CD8-positive, alpha-beta memory T cell (primary cell): Measurements from ENCODE around the gene CREBBP. TPM values are rescaled to one million over a fixed set of nuclear protein-coding genes. Genes with fewer than 3 reads are reported as not detected.

Source experiments
- CTCF ChIA-PET: fragments of 350-600 bp; sonication (Branson Sonifier 250); formaldehyde crosslinking; loops from one replicate; lab custom pipeline; 2021; ENCODE audit warnings: antibody characterized with exemption; lab: Charles Lee
- POLR2A ChIA-PET: fragments of 350-600 bp; sonication (Branson Sonifier 250); formaldehyde crosslinking; loops from one replicate; lab custom pipeline; 2021; ENCODE audit warnings: antibody characterized with exemption; lab: Charles Lee
- DNase-seq, 5 donors: peaks; one replicate each; pipeline versions ENCODE4 v3.0.0 to v3.0.0-alpha.2; 2020 to 2022; ENCODE audit warnings: mixed read lengths in 1 of 5
- H3K27ac ChIP-seq: one replicate; pipeline ENCODE4 v1.7.0; 2013; ENCODE audit warnings: low read depth, mild to moderate bottlenecking, low read length, moderate library complexity
- H3K27me3 ChIP-seq: 2 replicates; pipeline ENCODE4 v1.7.0; 2013; ENCODE audit warnings: low read length, mild to moderate bottlenecking; ENCODE audit not compliant: insufficient read depth, poor library complexity, severe bottlenecking
- H3K36me3 ChIP-seq: 2 replicates; pipeline ENCODE4 v1.7.0; 2013; ENCODE audit warnings: mild to moderate bottlenecking, low read length, moderate library complexity; ENCODE audit not compliant: insufficient read depth
- H3K4me1 ChIP-seq: 2 replicates; pipeline ENCODE4 v1.7.0; 2013; ENCODE audit warnings: mild to moderate bottlenecking, low read length, moderate library complexity; ENCODE audit not compliant: insufficient read depth
- H3K4me3 ChIP-seq: 2 replicates; pipeline ENCODE4 v1.7.0; 2013; ENCODE audit warnings: mild to moderate bottlenecking, low read length
- H3K9me3 ChIP-seq: 2 replicates; pipeline ENCODE4 v1.7.0; 2013; ENCODE audit warnings: mild to moderate bottlenecking, low read length
- H3K27ac Mint-ChIP-seq, 8 donors: one replicate each; pipeline ENCODE4 v1.8.0; 2020 to 2021; ENCODE audit warnings: mixed read lengths in 8 of 8, mild to moderate bottlenecking in 6 of 8, inconsistent platforms in 3 of 8, moderate library complexity in 3 of 8
- H3K27me3 Mint-ChIP-seq, 2 donors: one replicate each; pipeline ENCODE4 v1.8.0; 2020 to 2021; ENCODE audit warnings: mixed read lengths in 2 of 2, mild to moderate bottlenecking in 1 of 2, moderate library complexity in 1 of 2
- H3K36me3 Mint-ChIP-seq, 3 donors: one replicate each; pipeline ENCODE4 v1.8.0; 2020 to 2021; ENCODE audit warnings: mixed read lengths in 3 of 3, inconsistent platforms in 1 of 3, mild to moderate bottlenecking in 1 of 3
- H3K4me1 Mint-ChIP-seq, 3 donors: one replicate each; pipeline ENCODE4 v1.8.0; 2020 to 2021; ENCODE audit warnings: mixed read lengths in 3 of 3, inconsistent platforms in 1 of 3, mild to moderate bottlenecking in 1 of 3
- H3K4me3 Mint-ChIP-seq, 7 donors: one replicate each; pipeline ENCODE4 v1.8.0; 2020 to 2021; ENCODE audit warnings: mixed read lengths in 7 of 7, mild to moderate bottlenecking in 6 of 7, moderate library complexity in 4 of 7, inconsistent platforms in 2 of 7
- H3K9me3 Mint-ChIP-seq, 5 donors: one replicate each; pipeline ENCODE4 v1.8.0; 2020 to 2022; ENCODE audit warnings: mixed read lengths in 5 of 5, mild to moderate bottlenecking in 3 of 5, moderate library complexity in 2 of 5, inconsistent platforms in 1 of 5
- polyA plus RNA-seq: library from polyadenylated mRNA; unstranded; fragments of 300-500 nt; fragmentation: Illumina TruSeq; gene quantifications from one replicate; pipeline ENCODE4 v1.2.3, GENCODE V29; 2021
- total RNA-seq, 2 experiments: library from RNA; stranded (reverse); gene quantifications; one replicate each; pipeline ENCODE4 v1.2.3, GENCODE V29; 2021

The CREBBP gene
- total and polyA plus RNA-seq, 3 experiments from 2014 or later, result 15.5 to 51.1 (median 48.8) TPM

DNA sequence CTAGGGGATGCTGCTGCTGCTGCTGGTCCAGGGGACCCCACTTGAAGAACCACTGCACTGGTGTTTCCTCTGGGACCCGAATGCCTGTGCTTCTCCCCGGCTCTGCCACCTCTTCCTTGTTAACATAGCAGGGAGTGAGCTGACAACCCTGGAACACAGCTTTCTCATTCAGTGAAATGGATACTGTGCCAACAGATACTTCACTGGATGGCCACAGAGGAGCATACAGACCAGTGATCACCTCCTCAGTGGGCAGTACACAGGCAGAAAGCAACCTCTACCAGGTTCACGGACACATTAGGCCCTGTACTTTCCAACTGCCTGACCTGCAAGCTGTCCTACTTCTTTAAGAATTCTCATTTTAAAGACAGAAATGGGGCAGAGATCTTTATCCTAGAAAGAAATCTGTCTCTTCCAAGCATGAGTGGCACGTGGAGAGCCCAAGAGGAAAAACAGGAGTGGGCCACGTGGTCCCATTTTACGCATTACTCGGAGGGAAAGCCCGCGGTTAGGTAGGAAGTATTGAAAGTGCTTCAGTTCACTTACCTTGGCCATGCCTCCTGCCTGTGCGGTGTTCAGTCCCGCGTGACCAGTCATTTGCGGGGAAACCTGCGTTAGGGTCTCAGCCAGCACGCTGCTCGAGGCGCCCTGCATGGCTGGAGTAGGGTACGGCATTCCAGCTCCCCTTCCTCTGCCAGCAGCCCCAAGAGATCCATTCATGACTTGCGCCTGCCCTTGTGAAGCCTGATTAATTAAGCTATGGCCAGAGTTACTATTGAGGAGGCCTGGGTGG, 30.6 kb downstream of the CREBBP start:
- no peaks in the 10 kb centered on the region for H3K9me3 Mint-ChIP-seq
- H3K9me3 ChIP-seq, result no peaks in the 10 kb centered on the region
- H3K27ac ChIP-seq, result no peak overlapping the region
- H3K27me3 Mint-ChIP-seq, result no peaks in the 10 kb centered on the region
- ChIA-PET POLR2A (interaction anchor here (0.5 kb wide), 1 partner anchor 15 kb away, joined by 3 read pairs; no protein-coding TSS in a partner anchor), CTCF (interaction anchor here (0.7 kb wide), 1 partner anchor 19 kb away, joined by 3 read pairs; no protein-coding TSS in a partner anchor)
- H3K36me3 Mint-ChIP-seq, result peaks cover 0 to 54% (median 7%) of the 10 kb centered on the region in 3 donors
- H3K4me1 ChIP-seq, result peaks cover 19% of the 10 kb centered on the region
- H3K4me3 Mint-ChIP-seq, result no peak overlapping the region
- peaks cover 54 to 77% (median 64%) of the 10 kb centered on the region in 3 donors for H3K4me1 Mint-ChIP-seq
- peaks cover 13% of the 10 kb centered on the region for H3K36me3 ChIP-seq
- no peak for DNase-seq
- H3K27me3 ChIP-seq, result no peaks in the 10 kb centered on the region
- peak overlapping the region in 1 of 8 donors; percentile 26 for H3K27ac Mint-ChIP-seq
- H3K4me3 ChIP-seq, result no peak overlapping the region

GRCh38 chr16:3846595-3847091, 33.9 kb downstream of the CREBBP start:
- H3K36me3 ChIP-seq, result peaks cover 13% of the 10 kb centered on the region
- Mint-ChIP-seq H3K4me3 (peak overlapping the region in 2 of 7 donors; percentile 28 to 34), H3K27me3 (no peaks in the 10 kb centered on the region), H3K4me1 (peaks cover 51 to 70% (median 57%) of the 10 kb centered on the region in 3 donors), H3K36me3 (peaks cover 0 to 49% (median 7%) of the 10 kb centered on the region in 3 donors), H3K27ac (peak overlapping the region in 2 of 8 donors; percentile 41 to 68), H3K9me3 (no peaks in the 10 kb centered on the region)
- no peak overlapping the region for H3K27ac ChIP-seq
- no peaks in the 10 kb centered on the region for H3K9me3 ChIP-seq
- H3K4me1 ChIP-seq, result peaks cover 20% of the 10 kb centered on the region
- ChIA-PET CTCF (no interaction called here), POLR2A (no interaction called here)
- no peak overlapping the region for H3K4me3 ChIP-seq
- no peak for DNase-seq
- no peaks in the 10 kb centered on the region for H3K27me3 ChIP-seq

- no peaks in the 10 kb centered on the region for H3K27me3 Mint-ChIP-seq
Observed at GRCh38 chr16:3846087-3846486, 34.4 kb downstream of the CREBBP start.

DNA sequence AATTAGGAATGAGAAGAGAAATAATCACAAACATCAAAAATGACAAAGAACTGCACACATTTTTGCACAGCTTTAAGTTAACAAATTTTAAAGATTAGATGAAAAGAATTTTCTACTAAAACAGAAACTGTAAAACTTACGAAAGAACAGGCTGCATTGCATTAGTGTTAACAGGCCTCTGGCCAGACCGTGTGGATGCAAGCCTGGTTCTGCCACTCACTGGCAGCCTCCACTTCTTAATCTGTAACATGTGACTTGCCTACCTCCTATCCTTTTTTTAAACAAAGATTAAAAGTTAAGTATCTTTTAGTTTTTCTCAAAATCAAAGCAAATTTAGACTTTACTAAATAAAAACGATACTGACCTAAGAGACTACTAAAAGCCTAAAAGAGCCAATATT, 37.5 kb downstream of the CREBBP start:
- Mint-ChIP-seq H3K4me1 (peaks cover 59 to 74% (median 70%) of the 10 kb centered on the region in 3 donors), H3K9me3 (no peaks in the 10 kb centered on the region), H3K4me3 (no peak overlapping the region), H3K27ac (no peak overlapping the region), H3K27me3 (no peaks in the 10 kb centered on the region), H3K36me3 (peaks cover 0 to 22% (median 5%) of the 10 kb centered on the region in 3 donors)
- POLR2A ChIA-PET, result no interaction called here
- H3K9me3 ChIP-seq, result no peaks in the 10 kb centered on the region
- DNase-seq, result no peak
- peaks cover 23% of the 10 kb centered on the region for H3K4me1 ChIP-seq
- CTCF ChIA-PET, result no interaction called here
- no peak overlapping the region for H3K27ac ChIP-seq
- no peaks in the 10 kb centered on the region for H3K27me3 ChIP-seq
- no peaks in the 10 kb centered on the region for H3K36me3 ChIP-seq
- no peak overlapping the region for H3K4me3 ChIP-seq

More at GRCh38 chr16:3846087-3846486, 34.4 kb downstream of the CREBBP start:
- no peak for DNase-seq
- H3K4me3 ChIP-seq, result no peak overlapping the region
- ChIA-PET CTCF (no interaction called here), POLR2A (no interaction called here)
- peaks cover 26% of the 10 kb centered on the region for H3K4me1 ChIP-seq
- no peak overlapping the region for H3K27ac ChIP-seq
- H3K27me3 ChIP-seq, result no peaks in the 10 kb centered on the region
- peaks cover 0 to 49% (median 7%) of the 10 kb centered on the region in 3 donors for H3K36me3 Mint-ChIP-seq
- H3K4me1 Mint-ChIP-seq, result peaks cover 52 to 72% (median 58%) of the 10 kb centered on the region in 3 donors
- peaks cover 13% of the 10 kb centered on the region for H3K36me3 ChIP-seq
- peak overlapping the region in 2 of 8 donors; percentile 17 to 68 for H3K27ac Mint-ChIP-seq
- H3K4me3 Mint-ChIP-seq, result peak overlapping the region in 2 of 7 donors; percentile 28 to 34
- no peaks in the 10 kb centered on the region for H3K9me3 Mint-ChIP-seq
- no peaks in the 10 kb centered on the region for H3K9me3 ChIP-seq

DNA sequence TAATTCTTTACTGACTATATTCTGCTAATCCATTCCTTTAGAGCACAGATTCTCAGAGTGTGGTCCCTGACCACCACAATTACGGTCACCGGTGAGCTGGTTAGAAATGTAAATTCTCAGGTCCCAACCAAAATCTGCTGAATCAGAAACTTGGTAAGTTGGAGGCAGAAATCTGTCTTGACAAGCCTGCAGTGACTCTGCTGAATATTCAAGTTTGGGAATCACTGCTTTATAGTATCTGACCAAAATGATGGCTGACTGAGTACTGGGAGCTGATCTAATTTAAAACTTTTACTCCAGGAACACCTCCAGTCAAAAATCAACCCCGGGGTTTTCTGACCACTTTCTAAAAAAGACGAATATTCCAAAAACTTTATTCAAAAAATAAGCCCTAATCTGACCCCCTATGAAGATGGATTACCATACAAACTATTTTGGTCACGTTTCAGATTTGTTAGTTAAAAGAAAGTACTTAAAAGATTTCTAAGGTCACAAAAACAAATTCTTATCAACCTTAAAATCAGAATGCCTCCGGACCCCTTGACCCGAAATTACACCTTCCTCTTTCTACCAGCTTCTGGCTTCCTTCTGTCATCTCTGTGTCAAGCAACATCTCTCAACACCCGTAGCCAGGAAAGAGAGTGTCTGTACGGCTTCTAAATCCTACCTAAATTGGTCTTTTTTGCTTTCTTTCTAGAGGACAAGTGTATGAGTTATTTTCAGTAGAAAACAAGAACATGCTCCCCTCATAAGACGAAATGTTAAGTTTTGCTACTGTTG, 38.6 kb downstream of the CREBBP start:
- H3K4me1 Mint-ChIP-seq, result peaks cover 58 to 71% (median 67%) of the 10 kb centered on the region in 3 donors
- CTCF ChIA-PET, result interaction anchor here (0.9 kb wide), 1 partner anchor 12 kb away, joined by 3 read pairs; no protein-coding TSS in a partner anchor
- no peaks in the 10 kb centered on the region for H3K9me3 Mint-ChIP-seq

DNA sequence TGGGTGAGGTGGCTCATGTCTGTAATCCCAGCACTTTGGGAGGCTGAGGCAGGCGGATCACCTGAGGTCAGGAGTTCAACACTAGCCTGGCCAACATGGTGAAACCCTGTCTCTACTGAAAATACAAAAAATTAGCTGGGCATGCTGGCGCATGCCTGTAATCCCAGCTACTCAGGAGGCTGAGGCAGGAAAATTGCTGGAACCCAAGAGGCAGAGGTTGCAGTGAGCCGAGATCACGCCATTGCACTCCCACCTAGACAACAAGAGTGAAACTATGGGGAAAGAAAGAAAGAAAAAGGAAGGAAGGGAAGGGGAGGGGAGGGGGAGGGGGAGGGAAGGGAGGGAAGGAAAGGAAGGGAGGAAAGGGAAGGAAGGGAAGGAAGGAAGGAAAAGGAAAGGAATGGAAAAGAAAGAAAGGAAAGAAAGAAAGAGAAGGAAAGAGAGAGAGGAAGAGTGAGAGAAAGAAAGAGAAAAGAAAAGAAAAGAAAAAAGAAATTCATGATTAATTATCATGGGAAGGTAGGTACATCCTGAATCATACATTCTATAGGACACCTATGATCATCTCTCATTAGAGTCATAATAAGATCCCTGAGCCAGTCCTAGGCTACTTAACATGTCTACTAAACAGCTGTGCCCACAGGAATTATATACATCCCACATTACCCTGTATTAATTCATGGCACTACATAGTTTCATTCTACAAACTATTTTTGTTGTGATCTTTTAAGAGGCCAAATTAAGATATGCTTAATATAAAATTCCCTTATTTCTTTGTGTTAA, 40.9 kb downstream of the CREBBP start:
- H3K9me3 ChIP-seq, result no peaks in the 10 kb centered on the region
- Mint-ChIP-seq H3K4me3 (no peak overlapping the region), H3K4me1 (peaks cover 43 to 60% (median 56%) of the 10 kb centered on the region in 3 donors), H3K9me3 (no peaks in the 10 kb centered on the region), H3K27ac (no peak overlapping the region), H3K36me3 (peaks cover under 1 to 21% (median 2%) of the 10 kb centered on the region in 3 donors), H3K27me3 (no peaks in the 10 kb centered on the region)
- H3K27me3 ChIP-seq, result no peaks in the 10 kb centered on the region
- no peak for DNase-seq
- no peak overlapping the region for H3K27ac ChIP-seq
- CTCF ChIA-PET, result no interaction called here
- H3K4me3 ChIP-seq, result no peak overlapping the region
- H3K4me1 ChIP-seq, result peaks cover 21% of the 10 kb centered on the region
- no peaks in the 10 kb centered on the region for H3K36me3 ChIP-seq
- POLR2A ChIA-PET, result no interaction called here

More for the DNA sequence above, 38.6 kb downstream of the CREBBP start:
- Histone ChIP-seq H3K4me1 (peaks cover 23% of the 10 kb centered on the region), H3K27ac (no peak overlapping the region), H3K27me3 (no peaks in the 10 kb centered on the region), H3K36me3 (no peaks in the 10 kb centered on the region), H3K4me3 (no peak overlapping the region), H3K9me3 (no peaks in the 10 kb centered on the region)
- POLR2A ChIA-PET, result no interaction called here
- H3K36me3 Mint-ChIP-seq, result peaks cover 0 to 18% (median 3%) of the 10 kb centered on the region in 3 donors
- H3K27me3 Mint-ChIP-seq, result no peaks in the 10 kb centered on the region
- H3K27ac Mint-ChIP-seq, result peak overlapping the region in 2 of 8 donors; percentile 27 to 37
- DNase-seq, result no peak
- peak overlapping the region in 2 of 7 donors; percentile 25 to 39 for H3K4me3 Mint-ChIP-seq

DNA sequence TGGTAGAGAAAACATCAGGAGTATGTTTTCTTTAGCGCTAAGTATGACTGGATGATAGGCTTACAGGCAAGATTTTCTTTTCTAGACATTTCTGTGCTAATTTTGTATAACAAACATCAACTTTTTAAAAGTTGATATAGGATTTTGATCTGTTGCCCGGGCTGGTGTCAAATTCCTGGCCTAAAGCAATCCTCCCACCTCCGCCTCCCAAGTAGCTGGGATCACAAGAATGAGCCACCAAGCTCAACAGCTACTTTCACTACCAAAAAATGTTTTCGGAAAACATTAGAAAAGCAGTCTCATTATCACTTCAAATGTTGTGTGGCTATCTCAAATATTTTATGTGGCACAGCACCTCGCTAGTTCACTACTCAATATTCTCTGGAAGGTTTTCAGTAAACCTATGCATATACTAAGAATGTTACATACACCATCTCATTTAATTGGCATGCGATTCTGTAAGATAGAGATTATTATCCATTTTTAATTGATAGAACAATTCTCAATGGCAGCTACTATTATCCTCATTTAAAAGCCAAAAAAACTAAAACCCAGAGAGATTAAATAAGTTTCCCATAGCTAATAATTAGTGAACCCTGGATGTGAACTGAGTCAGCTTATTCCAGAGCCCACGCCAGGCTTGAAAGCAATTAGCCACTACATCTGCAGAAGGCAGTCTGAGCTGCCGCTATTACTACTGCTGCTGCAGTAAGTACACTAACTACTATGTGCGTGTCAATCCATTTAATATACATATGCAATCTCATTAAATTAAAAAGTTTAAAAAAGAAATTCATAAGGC, 41.7 kb downstream of the CREBBP start:
- Histone ChIP-seq H3K4me3 (no peak overlapping the region), H3K27ac (no peak overlapping the region), H3K36me3 (no peaks in the 10 kb centered on the region), H3K27me3 (no peaks in the 10 kb centered on the region), H3K4me1 (peaks cover 18% of the 10 kb centered on the region), H3K9me3 (no peaks in the 10 kb centered on the region)
- Mint-ChIP-seq H3K4me3 (no peak overlapping the region), H3K36me3 (peaks cover 4 to 26% (median 6%) of the 10 kb centered on the region in 3 donors), H3K27me3 (no peaks in the 10 kb centered on the region), H3K27ac (no peak overlapping the region), H3K9me3 (peaks cover 0 to under 1% (median 0%) of the 10 kb centered on the region in 5 donors), H3K4me1 (peaks cover 47 to 64% (median 60%) of the 10 kb centered on the region in 3 donors)
- no peak for DNase-seq
- CTCF ChIA-PET, result interaction anchor here (0.6 kb wide), 1 partner anchor 745 kb away, joined by 4 read pairs; no protein-coding TSS in a partner anchor
- POLR2A ChIA-PET, result interaction anchor here (0.5 kb wide), 1 partner anchor 9 kb away, joined by 6 read pairs; no protein-coding TSS in a partner anchor
